HEK293 (cell line): Measurements from ENCODE around the gene DYNLT3.

Experiments
- CTCF ChIA-PET: fragments of 350-600 bp; formaldehyde crosslinking; extraction: SDS; loops from one replicate; lab custom pipeline; 2021; ENCODE audit warnings: antibody characterized with exemption; lab: Yijun Ruan, JAX
- POLR2A ChIA-PET: fragments of 300-600 bp; formaldehyde crosslinking; extraction: SDS; loops from one replicate; lab custom pipeline; 2020; ENCODE audit warnings: antibody characterized with exemption, inconsistent platforms; lab: Yijun Ruan, JAX
- H3K27ac ChIP-seq: fragments of 200-500 bp; sonication (Bioruptor generic); 2 replicates; pipeline ENCODE4 v1.5.1; 2014; ENCODE audit warnings: low read depth, low read length, control low read depth, inconsistent platforms; ENCODE audit errors: extremely low read depth
- H3K36me3 ChIP-seq, 2 experiments: fragments of 200-500 bp in 1 of 2; sonication (Bioruptor generic) in 1 of 2; 1 replicate in 1 of 2; 2 replicates in 1 of 2; pipeline ENCODE4 v1.5.1; 2014 to 2017; ENCODE audit warnings: inconsistent platforms in 2 of 2, low read length in 2 of 2; ENCODE audit not compliant: control insufficient read depth in 2 of 2, insufficient read depth in 1 of 2
- H3K4me1 ChIP-seq: fragments of 200-500 bp; sonication (Bioruptor generic); 2 replicates; pipeline ENCODE4 v1.5.1; 2014; ENCODE audit warnings: mild to moderate bottlenecking, low read length, inconsistent platforms; ENCODE audit not compliant: control insufficient read depth, insufficient read depth
- H3K4me3 ChIP-seq: 2 replicates; pipeline ENCODE4 v1.5.1; 2011; ENCODE audit warnings: low read depth, mild to moderate bottlenecking, control low read depth, low read length, moderate library complexity
- H3K9me3 ChIP-seq: fragments of 200-500 bp; sonication (Bioruptor generic); 2 replicates; pipeline ENCODE4 v1.5.1; 2014; ENCODE audit warnings: low read depth, low read length, inconsistent platforms; ENCODE audit not compliant: control insufficient read depth, insufficient read depth
- EGR2 ChIP-seq: fragments of 450-650 bp; formaldehyde crosslinking; IDR thresholded peaks from 2 replicates; pipeline ENCODE4 v1.5.1; 2016; ENCODE audit warnings: low read depth, missing biosample characterization, missing genetic modification characterization
- HOXD13 ChIP-seq: sonication (generic); formaldehyde crosslinking; IDR thresholded peaks from 2 replicates; pipeline ENCODE4 v1.8.0; 2022; ENCODE audit warnings: missing genetic modification reagents, borderline replicate concordance
- KLF16 ChIP-seq: fragments of 450-650 bp; formaldehyde crosslinking; IDR thresholded peaks from 2 replicates; pipeline ENCODE4 v1.5.1; 2017; ENCODE audit warnings: missing biosample characterization, missing genetic modification characterization
- SP7 ChIP-seq: fragments of 450-650 bp; formaldehyde crosslinking; IDR thresholded peaks from 2 replicates; pipeline ENCODE4 v1.5.1; 2016; ENCODE audit warnings: missing biosample characterization, missing genetic modification characterization
- ZBTB1 ChIP-seq: fragments of 450-650 bp; formaldehyde crosslinking; IDR thresholded peaks from 2 replicates; pipeline ENCODE4 v1.5.1; 2016; ENCODE audit warnings: missing biosample characterization, missing genetic modification characterization
- ZBTB17 ChIP-seq: fragments of 450-650 bp; formaldehyde crosslinking; IDR thresholded peaks from 2 replicates; pipeline ENCODE4 v1.5.1; 2016; ENCODE audit warnings: missing biosample characterization, missing genetic modification characterization
- ZBTB26 ChIP-seq: fragments of 450-650 bp; formaldehyde crosslinking; optimal IDR thresholded peaks from 2 replicates; pipeline ENCODE3; 2016; ENCODE audit warnings: missing biosample characterization, mild to moderate bottlenecking, missing genetic modification characterization
- ZNF112 ChIP-seq: fragments of 450-650 bp; formaldehyde crosslinking; IDR thresholded peaks from 2 replicates; pipeline ENCODE4 v1.5.0; 2017; ENCODE audit warnings: missing biosample characterization, missing genetic modification characterization
- ZNF19 ChIP-seq: fragments of 450-650 bp; formaldehyde crosslinking; IDR thresholded peaks from 2 replicates; pipeline ENCODE4; 2016; ENCODE audit warnings: missing biosample characterization, missing genetic modification characterization, low read depth
- ZNF274 ChIP-seq, 2 experiments: fragments of 200-500 bp in 1 of 2; fragments of 450-650 bp in 1 of 2; sonication (Bioruptor generic) in 1 of 2; formaldehyde crosslinking in 1 of 2; IDR thresholded peaks; 2 replicates each; pipeline versions ENCODE4 v1.5.1 to v1.6.1; 2014 to 2016; ENCODE audit warnings: borderline replicate concordance in 1 of 2, inconsistent platforms in 1 of 2, low read length in 1 of 2, missing biosample characterization in 1 of 2, missing genetic modification characterization in 1 of 2
- ZNF555 ChIP-seq: fragments of 450-650 bp; formaldehyde crosslinking; conservative IDR thresholded peaks from 2 replicates; pipeline ENCODE4 v1.5.1; 2017; ENCODE audit warnings: missing biosample characterization, mild to moderate bottlenecking, missing genetic modification characterization, inconsistent platforms
- ZNF624 ChIP-seq: fragments of 450-650 bp; formaldehyde crosslinking; IDR thresholded peaks from 2 replicates; pipeline ENCODE4 v1.5.1; 2017; ENCODE audit warnings: missing biosample characterization, missing genetic modification characterization
- ZNF701 ChIP-seq: fragments of 450-650 bp; formaldehyde crosslinking; IDR thresholded peaks from 2 replicates; pipeline ENCODE4 v1.5.1; 2016; ENCODE audit warnings: missing biosample characterization, missing genetic modification characterization
- ZNF785 ChIP-seq: fragments of 450-650 bp; formaldehyde crosslinking; IDR thresholded peaks from 2 replicates; pipeline ENCODE4 v1.5.1; 2016; ENCODE audit warnings: missing biosample characterization, missing genetic modification characterization

Gene DYNLT3

GRCh38 chrX:37796310-37796709 is 51.1 kb downstream of the DYNLT3 start:
- no peaks in the 10 kb centered on the region for H3K36me3 ChIP-seq
- no peaks in the 10 kb centered on the region for H3K4me1 ChIP-seq
- ChIA-PET CTCF (no interaction called here), POLR2A (no interaction called here)
- no peaks in the 10 kb centered on the region for H3K9me3 ChIP-seq
- TF ChIP-seq ZNF555 (tag by site-specific recombination): no peak
- TF ChIP-seq EGR2 (tag by site-specific recombination): no peak
- no peak for TF ChIP-seq ZNF19
- TF ChIP-seq ZBTB26 (tag by site-specific recombination): no peak
- TF ChIP-seq ZNF274 (IDR thresholded peaks at IDR 0.05; ENCODE audit: low read length): no peak
- TF ChIP-seq ZNF274 (tag by site-specific recombination; IDR thresholded peaks at IDR 0.05; ENCODE audit: borderline replicate concordance): no peak
- no peak for TF ChIP-seq ZBTB17 (tag by site-specific recombination)
- TF ChIP-seq ZNF785: no peak
- no peak for TF ChIP-seq ZNF112
- no peak for TF ChIP-seq ZNF701
- TF ChIP-seq SP7 (tag by site-specific recombination): no peak
- no peak for TF ChIP-seq ZBTB1 (tag by site-specific recombination)
- TF ChIP-seq HOXD13: no peak
- TF ChIP-seq KLF16 (tag by site-specific recombination): no peak
- no peak for TF ChIP-seq ZNF624 (tag by site-specific recombination)
- H3K27ac ChIP-seq: no peak overlapping the region
- H3K4me3 ChIP-seq: no peak overlapping the region
